SK-N-SH (cell line): Measurements from ENCODE around the gene OSBPL9.

Experiments
- EZH2phosphoT487 ChIP-seq: fragments of 200-600 bp; sonication (generic); IDR thresholded peaks from 2 replicates; pipeline ENCODE4 v1.6.1; 2017; ENCODE audit warnings: low read depth, mixed run types, mild to moderate bottlenecking, antibody characterized with exemption, moderate library complexity, borderline replicate concordance
- FOSL2 ChIP-seq: IDR thresholded peaks from 2 replicates; pipeline ENCODE4 v1.4.0; 2012; ENCODE audit warnings: low read depth, mild to moderate bottlenecking, moderate library complexity, borderline replicate concordance
- GABPA ChIP-seq: IDR thresholded peaks from 2 replicates; pipeline ENCODE4 v1.4.0; 2012; ENCODE audit warnings: low read depth, mild to moderate bottlenecking
- MAX ChIP-seq: IDR thresholded peaks from 2 replicates; pipeline ENCODE4 v1.4.0; 2012; ENCODE audit warnings: low read depth
- POLR2AphosphoS5 ChIP-seq: IDR thresholded peaks from 2 replicates; pipeline ENCODE4 v1.6.1; 2012; ENCODE audit warnings: low read depth, low read length
- RAD21 ChIP-seq: IDR thresholded peaks from 2 replicates; pipeline ENCODE4 v1.6.1; 2012; ENCODE audit warnings: mild to moderate bottlenecking, low read length
- RFX5 ChIP-seq: IDR thresholded peaks from 2 replicates; pipeline ENCODE4 v1.6.1; 2012; ENCODE audit warnings: mild to moderate bottlenecking, improper control_type of control experiment, low read length
- TAF1 ChIP-seq: IDR thresholded peaks from 2 replicates; pipeline ENCODE4 v1.6.1; 2012; ENCODE audit warnings: low read depth, mild to moderate bottlenecking, low read length, moderate library complexity, borderline replicate concordance
- TCF12 ChIP-seq: IDR thresholded peaks from 2 replicates; pipeline ENCODE4 v1.4.0; 2012
- USF2 ChIP-seq: fragments of 150-350 bp; IDR thresholded peaks from 2 replicates; pipeline ENCODE4 v1.6.1; 2017; ENCODE audit warnings: antibody characterized with exemption, low read length, low read depth, borderline replicate concordance
- YY1 ChIP-seq: IDR thresholded peaks from 2 replicates; pipeline ENCODE4 v1.4.0; 2012; ENCODE audit warnings: low read depth, mild to moderate bottlenecking
- TF ChIP-seq, protein P1 (sequence below): fragments of 200-600 bp; sonication (generic); IDR thresholded peaks from 2 replicates; pipeline ENCODE4 v1.6.1; 2017; ENCODE audit warnings: antibody characterized with exemption, mild to moderate bottlenecking, moderate library complexity
- TF ChIP-seq, protein P2 (sequence below): IDR thresholded peaks from 2 replicates; pipeline ENCODE4 v1.4.0; 2012; ENCODE audit warnings: low read depth, borderline replicate concordance

- TF ChIP-seq, protein P1, sequence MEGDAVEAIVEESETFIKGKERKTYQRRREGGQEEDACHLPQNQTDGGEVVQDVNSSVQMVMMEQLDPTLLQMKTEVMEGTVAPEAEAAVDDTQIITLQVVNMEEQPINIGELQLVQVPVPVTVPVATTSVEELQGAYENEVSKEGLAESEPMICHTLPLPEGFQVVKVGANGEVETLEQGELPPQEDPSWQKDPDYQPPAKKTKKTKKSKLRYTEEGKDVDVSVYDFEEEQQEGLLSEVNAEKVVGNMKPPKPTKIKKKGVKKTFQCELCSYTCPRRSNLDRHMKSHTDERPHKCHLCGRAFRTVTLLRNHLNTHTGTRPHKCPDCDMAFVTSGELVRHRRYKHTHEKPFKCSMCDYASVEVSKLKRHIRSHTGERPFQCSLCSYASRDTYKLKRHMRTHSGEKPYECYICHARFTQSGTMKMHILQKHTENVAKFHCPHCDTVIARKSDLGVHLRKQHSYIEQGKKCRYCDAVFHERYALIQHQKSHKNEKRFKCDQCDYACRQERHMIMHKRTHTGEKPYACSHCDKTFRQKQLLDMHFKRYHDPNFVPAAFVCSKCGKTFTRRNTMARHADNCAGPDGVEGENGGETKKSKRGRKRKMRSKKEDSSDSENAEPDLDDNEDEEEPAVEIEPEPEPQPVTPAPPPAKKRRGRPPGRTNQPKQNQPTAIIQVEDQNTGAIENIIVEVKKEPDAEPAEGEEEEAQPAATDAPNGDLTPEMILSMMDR, result no peak
- TF ChIP-seq POLR2AphosphoS5, result no peak
- no peak for TF ChIP-seq MAX
- no peak for TF ChIP-seq RFX5
- TF ChIP-seq TAF1, result no peak
- no peak for TF ChIP-seq GABPA
- TF ChIP-seq EZH2phosphoT487, result no peak
- TF ChIP-seq YY1, result no peak
- TF ChIP-seq, protein P2, sequence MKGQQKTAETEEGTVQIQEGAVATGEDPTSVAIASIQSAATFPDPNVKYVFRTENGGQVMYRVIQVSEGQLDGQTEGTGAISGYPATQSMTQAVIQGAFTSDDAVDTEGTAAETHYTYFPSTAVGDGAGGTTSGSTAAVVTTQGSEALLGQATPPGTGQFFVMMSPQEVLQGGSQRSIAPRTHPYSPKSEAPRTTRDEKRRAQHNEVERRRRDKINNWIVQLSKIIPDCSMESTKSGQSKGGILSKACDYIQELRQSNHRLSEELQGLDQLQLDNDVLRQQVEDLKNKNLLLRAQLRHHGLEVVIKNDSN, result no peak
- TF ChIP-seq USF2, result no peak
- TF ChIP-seq TCF12, result no peak
- no peak for TF ChIP-seq FOSL2
- no peak for TF ChIP-seq RAD21
Measured at GRCh38 chr1:51714374-51715019, 97.6 kb downstream of the OSBPL9 start.
